Stomach (tissue), 9 donors: Measurements from ENCODE around the gene ANKFY1. TPM values are rescaled to one million over a fixed set of nuclear protein-coding genes. Genes with fewer than 3 reads are reported as not detected.
A peak's percentile ranks its signal among the peaks of the same experiment; 100 is the strongest.

Source experiments
- DNase-seq, 2 donors: peaks; one replicate each; pipeline versions ENCODE4 v3.0.0 to v3.0.0-alpha.2; 2013 to 2019
- H3K27ac ChIP-seq, 5 donors: fragments of 200-600 bp in 4 of 5; sonication (generic) in 4 of 5; one replicate each; pipeline ENCODE4 v1.5.1; 2013 to 2019; ENCODE audit warnings: mild to moderate bottlenecking in 1 of 5, moderate library complexity in 1 of 5
- H3K27me3 ChIP-seq, 3 donors: fragments of 200-600 bp; sonication (generic); one replicate each; pipeline ENCODE4 v1.5.1; 2017 to 2019; ENCODE audit warnings: mixed run types in 1 of 3
- H3K36me3 ChIP-seq, 4 donors: fragments of 200-600 bp; sonication (generic); 1 replicate in 3 of 4; 2 replicates in 1 of 4; pipeline ENCODE4 v1.5.1; 2016 to 2019
- H3K4me1 ChIP-seq, 4 donors: fragments of 200-600 bp; sonication (generic); one replicate each; pipeline ENCODE4 v1.5.1; 2016 to 2019
- H3K4me3 ChIP-seq, 4 donors: fragments of 200-600 bp; sonication (generic) in 3 of 4; one replicate each; pipeline ENCODE4 v1.5.1; 2016 to 2019; ENCODE audit warnings: mild to moderate bottlenecking in 1 of 4
- H3K9me3 ChIP-seq, 4 donors: fragments of 200-600 bp; sonication (generic); one replicate each; pipeline ENCODE4 v1.5.1; 2016 to 2019
- CTCF ChIP-seq, 7 experiments: fragments of 450-650 bp in 4 of 7; fragments of 200-600 bp in 3 of 7; sonication (generic) in 3 of 7; IDR thresholded peaks; one replicate each; pipeline ENCODE4 v1.5.1; 2016 to 2019; ENCODE audit warnings: antibody characterized with exemption in 7 of 7, control low read depth in 2 of 7, mild to moderate bottlenecking in 1 of 7
- EP300 ChIP-seq: sonication (generic); formaldehyde crosslinking; IDR thresholded peaks from one replicate; pipeline ENCODE4 v1.6.1; 2017; ENCODE audit warnings: antibody characterized with exemption
- POLR2A ChIP-seq, 4 donors: fragments of 450-650 bp; IDR thresholded peaks; one replicate each; pipeline ENCODE4 v1.6.1; 2016; ENCODE audit warnings: antibody characterized with exemption in 4 of 4, control low read depth in 2 of 4, mild to moderate bottlenecking in 1 of 4, moderate library complexity in 1 of 4
- POLR2AphosphoS5 ChIP-seq, 3 donors: sonication (generic); formaldehyde crosslinking; IDR thresholded peaks; one replicate each; pipeline ENCODE4 v1.6.1; 2016; ENCODE audit warnings: antibody characterized with exemption in 3 of 3
- WGBS, 5 donors: extraction: QIAGEN DNeasy Blood & Tissue Kit in 3 of 5; methylation state at CpG; one replicate each; pipeline versions ENCODE4 v1.1.5 to v1.1.7; 2013 to 2018; 5-methylcytosine and 5-hydroxymethylcytosine counted together
- intact Hi-C: fragments of 100-400 bp; cut with DNase I; formaldehyde crosslinking; loops from one replicate; pipeline ENCODE4 v1.15.1; 2023; ENCODE audit warnings: low total_unique reads
- polyA plus RNA-seq, 3 donors: library from polyadenylated mRNA; stranded (reverse); fragments of 200-250 nt; gene quantifications; one replicate each; pipeline ENCODE4 v1.2.3, GENCODE V29; 2013
- total RNA-seq, 5 donors: library from RNA; depleted of rRNA; stranded (reverse); fragments of >200 nt; gene quantifications; one replicate each; pipeline versions ENCODE4 v1.1.0 to v1.2.3, GENCODE V29; 2014 to 2016
- donor health status: healthy with polysubstance abuse.
- donor health status: Bipolar disorder and iron deficiency.
- donor health status: healthy.

Gene ANKFY1
- total and polyA plus RNA-seq, 8 donors, result 6.4 to 61.0 (median 39.2) TPM

GRCh38 chr17:4179071-4179470 lies 84.7 kb downstream of the ANKFY1 start:
- no peak for TF ChIP-seq POLR2AphosphoS5 (IDR thresholded peaks at IDR 0.05)
- no peak for TF ChIP-seq CTCF (IDR thresholded peaks at IDR 0.05)
- TF ChIP-seq EP300, result no peak
- no peak for TF ChIP-seq POLR2A (IDR thresholded peaks at IDR 0.05)
- H3K4me3 ChIP-seq, result no peak overlapping the region
- peaks cover 0 to 6% (median 0%) of the 10 kb centered on the region in 4 donors for H3K4me1 ChIP-seq
- peaks cover 86 to 100% (median 100%) of the 10 kb centered on the region in 4 donors for H3K36me3 ChIP-seq
- no peaks in the 10 kb centered on the region for H3K27me3 ChIP-seq
- intact Hi-C loops, result no loop called here
- WGBS, 5 donors, result 74 to 82% (median 80%) methylated on average over 7 of the region's 7 CpGs
- DNase-seq, result no peak
- H3K27ac ChIP-seq, result no peak overlapping the region
- H3K9me3 ChIP-seq, result no peaks in the 10 kb centered on the region

- H3K4me3 ChIP-seq, result no peak overlapping the region
- H3K36me3 ChIP-seq, result peaks cover 86 to 100% (median 100%) of the 10 kb centered on the region in 4 donors
- no peak for DNase-seq
- peaks cover 0 to 6% (median 0%) of the 10 kb centered on the region in 4 donors for H3K4me1 ChIP-seq
- TF ChIP-seq POLR2AphosphoS5 (IDR thresholded peaks at IDR 0.05) (no peak), EP300 (no peak), CTCF (IDR thresholded peaks at IDR 0.05) (no peak), POLR2A (IDR thresholded peaks at IDR 0.05) (no peak)
- H3K9me3 ChIP-seq, result no peaks in the 10 kb centered on the region
- no peak overlapping the region for H3K27ac ChIP-seq
- no peaks in the 10 kb centered on the region for H3K27me3 ChIP-seq
- 93 to 94% (median 94%) methylated on average over 15 of the region's 15 CpGs for WGBS, 5 donors
- intact Hi-C loops, result no loop called here
Measured at GRCh38 chr17:4178651-4179050, 85.1 kb downstream of the ANKFY1 start.

GRCh38 chr17:4177806-4178205 lies 86.0 kb downstream of the ANKFY1 start:
- H3K4me1 ChIP-seq, result peaks cover 0 to 6% (median 0%) of the 10 kb centered on the region in 4 donors
- no peak overlapping the region for H3K4me3 ChIP-seq
- H3K27me3 ChIP-seq, result no peaks in the 10 kb centered on the region
- H3K9me3 ChIP-seq, result no peaks in the 10 kb centered on the region
- intact Hi-C loops, result no loop called here
- no peak overlapping the region for H3K27ac ChIP-seq
- WGBS, 5 donors, result 86 to 95% (median 91%) methylated on average over 21 of the region's 21 CpGs
- DNase-seq, result no peak
- peaks cover 86 to 100% (median 100%) of the 10 kb centered on the region in 4 donors for H3K36me3 ChIP-seq
- TF ChIP-seq POLR2A (IDR thresholded peaks at IDR 0.05), result no peak
- no peak for TF ChIP-seq CTCF (IDR thresholded peaks at IDR 0.05)
- no peak for TF ChIP-seq POLR2AphosphoS5 (IDR thresholded peaks at IDR 0.05)
- TF ChIP-seq EP300, result no peak

GRCh38 chr17:4176808-4177472 lies 86.8 kb downstream of the ANKFY1 start:
- intact Hi-C loops, result no loop called here
- no peaks in the 10 kb centered on the region for H3K27me3 ChIP-seq
- no peak for TF ChIP-seq CTCF (IDR thresholded peaks at IDR 0.05)
- TF ChIP-seq POLR2AphosphoS5 (IDR thresholded peaks at IDR 0.05), result no peak
- TF ChIP-seq EP300, result no peak
- TF ChIP-seq POLR2A (IDR thresholded peaks at IDR 0.05), result no peak
- H3K4me3 ChIP-seq, result no peak overlapping the region
- DNase-seq, result no peak
- peak overlapping the region in 1 of 5 donors; percentile 23 for H3K27ac ChIP-seq
- peaks cover 0 to 6% (median 0%) of the 10 kb centered on the region in 4 donors for H3K4me1 ChIP-seq
- no peaks in the 10 kb centered on the region for H3K9me3 ChIP-seq
- 76 to 90% (median 84%) methylated on average over 11 to 12 of the region's 12 CpGs for WGBS, 5 donors
- peaks cover 88 to 100% (median 100%) of the 10 kb centered on the region in 4 donors for H3K36me3 ChIP-seq
